Uterus (tissue), 4 donors: ENCODE results near the gene ELP2. TPM values are rescaled to one million over a fixed set of nuclear protein-coding genes. Genes with fewer than 3 reads are reported as not detected.

Source experiments
- DNase-seq, 2 donors: peaks; one replicate each; pipeline ENCODE4 v3.0.0-alpha.2; 2019 to 2020
- H3K27ac ChIP-seq, 2 donors: fragments of 200-600 bp; sonication (generic); 1 replicate in 1 of 2; 2 replicates in 1 of 2; pipeline ENCODE4 v1.5.1; 2016 to 2018
- H3K27me3 ChIP-seq, 2 donors: fragments of 200-600 bp; sonication (generic); one replicate each; pipeline ENCODE4 v1.5.1; 2018 to 2019; ENCODE audit warnings: control low read depth in 1 of 2
- H3K36me3 ChIP-seq, 2 donors: fragments of 200-600 bp; sonication (generic); one replicate each; pipeline ENCODE4 v1.5.1; 2019; ENCODE audit warnings: control low read depth in 1 of 2
- H3K4me1 ChIP-seq, 2 donors: fragments of 200-600 bp; sonication (generic); one replicate each; pipeline ENCODE4 v1.5.1; 2018 to 2019; ENCODE audit warnings: control low read depth in 1 of 2
- H3K4me3 ChIP-seq, 2 donors: fragments of 200-600 bp; sonication (generic); 1 replicate in 1 of 2; 2 replicates in 1 of 2; pipeline ENCODE4 v1.5.1; 2018 to 2019; ENCODE audit warnings: mild to moderate bottlenecking in 1 of 2
- H3K9me3 ChIP-seq, 2 donors: fragments of 200-600 bp; sonication (generic); one replicate each; pipeline ENCODE4 v1.5.1; 2019; ENCODE audit warnings: control low read depth in 1 of 2
- CTCF ChIP-seq, 4 experiments: fragments of 200-600 bp in 2 of 4; fragments of 450-650 bp in 2 of 4; sonication (generic) in 2 of 4; IDR thresholded peaks; one replicate each; pipeline ENCODE4 v1.5.1; 2016 to 2019; ENCODE audit warnings: antibody characterized with exemption in 4 of 4, mild to moderate bottlenecking in 2 of 4, moderate library complexity in 1 of 4
- POLR2A ChIP-seq, 2 donors: fragments of 450-650 bp; IDR thresholded peaks; one replicate each; pipeline ENCODE4 v1.6.1; 2016; ENCODE audit warnings: antibody characterized with exemption in 2 of 2, mild to moderate bottlenecking in 1 of 2, moderate library complexity in 1 of 2
- intact Hi-C: fragments of 100-400 bp; cut with DNase I; formaldehyde crosslinking; loops from one replicate; pipeline ENCODE4 v1.15.1; 2023; ENCODE audit warnings: low total_unique reads
- total RNA-seq, 4 donors: library from RNA; depleted of rRNA in 3 of 4; stranded (reverse); fragments of >200 nt in 3 of 4; gene quantifications; one replicate each; pipeline versions ENCODE4 v1.1.0 to v1.2.4, GENCODE V29; 2014 to 2023
- donor health status: DM: yes; HTN: yes; CAD: no.

ELP2 gene
- total RNA-seq, 4 donors from 2014 or later = 73.3 to 152 (median 113) TPM

- intact Hi-C loops = no loop called here
- Histone ChIP-seq H3K27me3 (no peaks in the 10 kb centered on the region), H3K36me3 (no peaks in the 10 kb centered on the region), H3K27ac (no peak overlapping the region), H3K9me3 (no peaks in the 10 kb centered on the region), H3K4me1 (peaks cover 0 to 5% of the 10 kb centered on the region in 2 donors), H3K4me3 (no peak overlapping the region)
- no peak for DNase-seq
- no peak for TF ChIP-seq CTCF (IDR thresholded peaks at IDR 0.05)
- TF ChIP-seq POLR2A (IDR thresholded peaks at IDR 0.05) = no peak
Measured at GRCh38 chr18:36131692-36132483, 2.2 kb downstream of the ELP2 start.

- no peak for DNase-seq
- Histone ChIP-seq H3K4me1 (peaks cover 0 to 5% of the 10 kb centered on the region in 2 donors), H3K27ac (no peak overlapping the region), H3K36me3 (no peaks in the 10 kb centered on the region), H3K27me3 (no peaks in the 10 kb centered on the region), H3K4me3 (no peak overlapping the region), H3K9me3 (no peaks in the 10 kb centered on the region)
- no peak for TF ChIP-seq CTCF (IDR thresholded peaks at IDR 0.05)
- no peak for TF ChIP-seq POLR2A (IDR thresholded peaks at IDR 0.05)
- intact Hi-C loops = no loop called here
Measured at GRCh38 chr18:36132756-36133155, 3.1 kb downstream of the ELP2 start.

DNA sequence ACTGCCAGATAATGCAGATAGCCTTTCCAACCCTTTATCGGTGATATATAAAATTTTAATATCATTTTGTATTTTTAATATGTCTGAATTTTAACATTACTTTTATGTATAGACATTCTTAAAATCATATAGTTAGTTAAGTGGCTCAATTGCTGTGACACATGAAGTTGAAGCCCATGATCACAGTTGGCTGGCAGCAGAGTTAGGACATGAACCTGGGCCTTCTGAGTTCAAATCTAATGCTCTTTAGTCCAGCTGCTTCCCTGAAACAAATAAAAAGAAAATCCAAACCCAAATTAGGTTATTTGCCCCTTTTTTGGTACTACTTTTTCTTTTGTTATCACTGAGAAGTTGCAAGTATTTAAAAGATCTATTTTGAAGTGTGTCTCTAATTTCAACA is 5.6 kb downstream of the ELP2 start:
- intact Hi-C loops = no loop called here
- H3K4me1 ChIP-seq = peaks cover 0 to 5% of the 10 kb centered on the region in 2 donors

DNA sequence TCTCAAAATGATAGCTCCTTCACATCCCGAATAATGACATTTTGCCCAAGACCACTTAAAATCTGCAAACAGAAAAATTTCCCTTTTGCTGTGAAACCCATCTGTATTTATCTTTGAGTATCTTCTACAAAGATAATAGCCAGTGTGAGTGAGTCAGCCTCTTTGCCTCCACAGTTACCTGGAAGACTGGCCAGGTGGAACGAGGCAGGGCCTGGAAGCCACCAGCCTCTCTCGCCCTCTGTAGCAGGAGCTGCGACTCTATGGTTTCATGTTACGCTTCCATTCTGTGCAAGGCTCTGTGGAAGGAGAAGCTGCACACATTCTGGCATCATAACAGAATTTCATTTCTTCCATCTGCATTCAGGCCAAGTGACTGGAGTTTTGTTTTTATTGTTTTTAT is 9.5 kb downstream of the ELP2 start:
- DNase-seq = no peak
- Histone ChIP-seq H3K27ac (no peak overlapping the region), H3K4me3 (no peak overlapping the region), H3K27me3 (no peaks in the 10 kb centered on the region), H3K36me3 (no peaks in the 10 kb centered on the region), H3K9me3 (no peaks in the 10 kb centered on the region), H3K4me1 (no peaks in the 10 kb centered on the region)
- intact Hi-C loops = no loop called here
- TF ChIP-seq CTCF (IDR thresholded peaks at IDR 0.05) (no peak), POLR2A (IDR thresholded peaks at IDR 0.05) (no peak)

More for the DNA sequence above, 5.6 kb downstream of the ELP2 start:
- no peak for DNase-seq
- TF ChIP-seq POLR2A (IDR thresholded peaks at IDR 0.05) (no peak), CTCF (IDR thresholded peaks at IDR 0.05) (no peak)
- Histone ChIP-seq H3K27ac (no peak overlapping the region), H3K4me3 (no peak overlapping the region), H3K36me3 (no peaks in the 10 kb centered on the region), H3K9me3 (no peaks in the 10 kb centered on the region), H3K27me3 (no peaks in the 10 kb centered on the region)

GRCh38 chr18:36141576-36141975 is 11.9 kb downstream of the ELP2 start:
- Histone ChIP-seq H3K27me3 (no peaks in the 10 kb centered on the region), H3K4me1 (no peaks in the 10 kb centered on the region), H3K36me3 (no peaks in the 10 kb centered on the region), H3K9me3 (no peaks in the 10 kb centered on the region), H3K4me3 (no peak overlapping the region), H3K27ac (no peak overlapping the region)
- intact Hi-C loops = no loop called here
- no peak for DNase-seq
- TF ChIP-seq CTCF (IDR thresholded peaks at IDR 0.05) (no peak), POLR2A (IDR thresholded peaks at IDR 0.05) (no peak)
